Activated CD8-positive, alpha-beta T cell treated with anti-CD3 and anti-CD28 coated beads, Interleukin-2, amount 10 ng/mL, durations not matched to agents 7 days and 5 days (primary cell): ENCODE data around the gene E2F4. TPM values are rescaled to one million over a fixed set of nuclear protein-coding genes. Genes with fewer than 3 reads are reported as not detected.

Experiments
- ATAC-seq: fragments of 150-1000 bp; cut with Tn5 transposase; one replicate; pipeline ENCODE4 v1.10.0; 2021; ENCODE audit warnings: moderate library complexity
- CTCF ChIA-PET: fragments of 350-600 bp; sonication (Branson Sonifier 250); formaldehyde crosslinking; loops from one replicate; lab custom pipeline; 2021; ENCODE audit warnings: antibody characterized with exemption; lab: Charles Lee
- POLR2A ChIA-PET: fragments of 350-600 bp; sonication (Branson Sonifier 250); formaldehyde crosslinking; loops from one replicate; lab custom pipeline; 2021; ENCODE audit warnings: antibody characterized with exemption; lab: Charles Lee
- DNase-seq: peaks from one replicate; pipeline ENCODE4 v3.0.0-alpha.2; 2020
- H3K27ac Mint-ChIP-seq: one replicate; pipeline ENCODE4 v1.8.0; 2021; ENCODE audit warnings: mild to moderate bottlenecking, mixed read lengths
- H3K27me3 Mint-ChIP-seq: one replicate; pipeline ENCODE4 v1.8.0; 2021; ENCODE audit warnings: low read depth, mixed read lengths
- H3K36me3 Mint-ChIP-seq: one replicate; pipeline ENCODE4 v1.8.0; 2021; ENCODE audit warnings: low read depth, mixed read lengths
- H3K4me1 Mint-ChIP-seq: one replicate; pipeline ENCODE4 v1.8.0; 2021; ENCODE audit warnings: low read depth, mixed read lengths
- H3K4me3 Mint-ChIP-seq: one replicate; pipeline ENCODE4 v1.8.0; 2021; ENCODE audit warnings: mild to moderate bottlenecking, mixed read lengths
- H3K9me3 Mint-ChIP-seq: one replicate; pipeline ENCODE4 v1.8.0; 2022; ENCODE audit warnings: mixed read lengths; ENCODE audit not compliant: insufficient read depth
- total RNA-seq, 2 experiments: library from RNA; stranded (reverse); gene quantifications; one replicate each; pipeline ENCODE4 v1.2.3, GENCODE V29; 2021

Gene E2F4
- total RNA-seq, 2 experiments from 2014 or later: 134 to 138 TPM

DNA sequence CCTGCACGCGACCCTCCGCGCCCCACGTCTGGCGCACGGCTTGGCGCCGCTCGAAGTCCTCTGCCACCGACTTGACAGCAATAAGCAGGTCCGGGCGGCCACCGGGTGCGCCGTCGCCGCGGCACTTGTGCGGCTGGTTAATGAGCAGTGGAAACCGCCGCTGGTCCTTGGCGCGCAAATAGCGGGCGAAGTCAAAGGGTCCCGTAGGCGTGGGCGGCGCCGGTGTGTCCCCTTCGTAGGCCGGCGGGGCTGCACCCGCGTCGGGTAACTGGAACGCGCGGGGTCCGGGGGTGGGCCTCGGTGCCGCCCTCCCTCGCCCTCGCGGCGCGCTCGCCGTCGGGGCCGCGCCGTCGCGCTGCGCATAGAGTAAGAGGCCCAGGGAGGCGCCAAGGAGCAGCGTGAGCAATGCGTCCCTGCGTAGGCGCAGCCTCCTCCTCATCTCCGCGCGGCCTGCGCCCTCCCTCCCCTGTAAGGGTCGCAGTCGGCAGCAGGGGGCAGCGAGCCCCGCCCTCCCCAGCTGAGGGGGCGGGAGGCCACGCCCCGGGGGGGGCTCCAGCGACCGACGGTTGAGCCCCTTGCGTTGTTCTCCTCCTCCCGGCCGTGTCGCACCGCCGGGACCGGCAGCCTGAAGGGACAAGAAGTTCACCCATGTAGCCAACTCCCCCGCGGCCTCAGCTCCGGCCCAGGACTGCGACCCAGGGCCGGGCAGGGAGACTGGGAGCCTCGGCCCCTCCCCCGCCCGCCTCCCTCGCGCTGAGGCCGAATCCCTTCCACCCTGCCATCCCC is 41.7 kb upstream of the E2F4 start:
- Mint-ChIP-seq H3K27me3 (peaks cover 3% of the 10 kb centered on the region), H3K27ac (no peak overlapping the region), H3K9me3 (no peaks in the 10 kb centered on the region), H3K36me3 (peaks cover 42% of the 10 kb centered on the region), H3K4me1 (peaks cover 33% of the 10 kb centered on the region), H3K4me3 (peak overlapping the region; percentile 71)
- ChIA-PET POLR2A (interaction anchor here (0.9 to 1.4 kb wide), 5 partner anchors 9 to 132 kb away, joined by 3 to 6 read pairs (median 4); no protein-coding TSS in a partner anchor), CTCF (interaction anchor here (0.9 to 5.8 kb wide), 11 partner anchors 10 to 240 kb away, joined by 3 to 149 read pairs (median 4); partner anchors contain the start of genes CBFB, FBXL8, PHAF1 and TRADD)
- DNase-seq (peak; percentile 59), ATAC-seq (peak; percentile 70)

GRCh38 chr16:67150833-67151396 is 41.0 kb upstream of the E2F4 start, which contains the start of gene B3GNT9:
Gene B3GNT9 (minus strand): TSS chr16:67150998. CDS start chr16:67150485, 513 bp downstream.
- H3K4me1 Mint-ChIP-seq: peaks cover 39% of the 10 kb centered on the region
- CTCF ChIA-PET: interaction anchor here (0.9 to 5.8 kb wide), 13 partner anchors 10 to 241 kb away, joined by 3 to 149 read pairs (median 5); partner anchors contain the start of genes CBFB, FBXL8, PHAF1 and TRADD
- H3K9me3 Mint-ChIP-seq: no peaks in the 10 kb centered on the region
- H3K27me3 Mint-ChIP-seq: peaks cover 3% of the 10 kb centered on the region
- POLR2A ChIA-PET: interaction anchor here (0.9 to 1.4 kb wide), 4 partner anchors 8 to 133 kb away, joined by 3 to 6 read pairs (median 4); no protein-coding TSS in a partner anchor
- peak within 1 kb of the TSS; percentile 71 for H3K4me3 Mint-ChIP-seq
- H3K36me3 Mint-ChIP-seq: peaks cover 38% of the 10 kb centered on the region
- ATAC-seq: peak; percentile 47
- peak within 1 kb of the TSS; percentile 46 for H3K27ac Mint-ChIP-seq
- DNase-seq: peak; percentile 62

DNA sequence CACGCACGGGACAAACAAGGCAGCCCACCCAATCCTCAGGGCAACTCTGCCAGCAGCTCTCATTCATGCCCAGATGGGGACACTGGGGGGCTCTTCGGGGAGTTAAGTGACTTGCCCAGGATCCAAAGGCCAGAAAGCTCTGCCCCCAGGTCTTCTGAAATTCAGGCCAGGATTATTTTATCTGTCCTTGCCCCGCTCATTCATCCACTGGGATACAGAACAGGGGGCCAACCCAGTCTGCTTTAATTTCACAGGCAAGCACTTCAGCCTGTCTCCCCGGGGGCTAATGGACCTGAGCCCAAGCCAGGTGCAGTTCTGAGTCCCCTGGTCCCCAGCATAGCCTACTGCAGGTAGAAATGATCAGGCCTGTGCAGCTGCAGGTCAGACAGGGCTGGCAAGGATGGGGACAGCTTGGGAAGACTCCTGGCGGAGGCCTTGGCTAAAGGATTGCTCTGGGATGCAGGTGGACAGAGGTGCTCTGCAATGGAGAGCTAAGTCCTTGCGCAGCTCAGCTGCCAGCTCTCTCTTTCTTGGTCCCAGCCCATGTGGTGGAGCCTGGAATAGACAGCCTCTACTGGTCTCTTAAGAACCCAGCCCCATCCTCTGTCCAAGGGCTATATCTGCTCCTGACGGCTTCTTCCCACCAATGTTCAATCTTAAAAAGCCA is 40.4 kb upstream of the E2F4 start:
- peak overlapping the region; percentile 46 for H3K27ac Mint-ChIP-seq
- peaks cover 46% of the 10 kb centered on the region for H3K4me1 Mint-ChIP-seq
- POLR2A ChIA-PET: interaction anchor here (0.9 to 1.4 kb wide), 3 partner anchors 33 to 134 kb away, joined by 3 to 4 read pairs (median 3); no protein-coding TSS in a partner anchor

DNA sequence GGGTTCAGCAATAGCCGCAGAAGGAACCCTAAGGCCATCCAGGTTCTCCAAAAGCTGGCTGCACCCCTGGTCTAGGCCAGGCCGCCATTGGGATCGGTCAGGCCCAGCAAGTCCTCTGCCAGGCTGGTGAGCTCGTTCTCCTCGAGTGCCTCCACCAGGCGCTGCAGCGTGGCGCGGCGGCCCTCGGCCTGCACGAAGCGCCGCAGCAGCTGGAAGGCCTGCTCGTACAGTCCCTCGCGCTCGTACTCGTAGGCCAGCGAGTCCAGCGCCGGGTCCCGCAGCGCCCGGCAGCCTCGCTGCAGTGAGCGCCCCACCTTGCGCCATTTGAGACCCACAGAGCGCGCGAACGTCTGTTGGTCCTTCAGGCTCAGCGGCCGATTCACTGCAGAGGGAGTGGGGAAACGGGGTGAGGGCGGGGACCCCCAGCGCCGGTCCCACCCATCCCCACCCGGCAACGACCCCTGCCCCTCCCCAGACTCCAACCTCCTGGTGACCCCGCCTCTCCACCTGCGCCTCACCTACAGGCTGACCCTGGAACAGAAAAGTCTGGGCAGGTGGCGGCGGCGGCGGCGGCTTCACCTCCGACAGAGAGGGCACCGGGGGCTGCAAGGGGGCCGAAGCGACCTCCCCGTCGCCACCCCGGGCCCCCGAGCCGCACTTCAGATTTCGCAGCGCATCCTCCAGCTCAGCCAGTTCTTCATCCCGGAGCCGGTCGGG is 37.2 kb upstream of the E2F4 start:
- ChIA-PET POLR2A (interaction anchor here (0.6 to 1.2 kb wide), 6 partner anchors 10 to 181 kb away, joined by 3 to 5 read pairs (median 3); partner anchors contain the start of gene HSF4), CTCF (interaction anchor here (0.5 to 6.9 kb wide), 82 partner anchors 9 to 282 kb away, joined by 3 to 149 read pairs (median 6); partner anchors contain the start of genes CBFB, CES4A, CIAO2B and FHOD1)
- Mint-ChIP-seq H3K4me3 (peak overlapping the region; percentile 69), H3K4me1 (peaks cover 67% of the 10 kb centered on the region), H3K36me3 (peaks cover 35% of the 10 kb centered on the region), H3K27ac (no peak overlapping the region), H3K9me3 (no peaks in the 10 kb centered on the region), H3K27me3 (peaks cover 3% of the 10 kb centered on the region)
- DNase-seq (no peak), ATAC-seq (no peak)

More for the DNA sequence above, 40.4 kb upstream of the E2F4 start:
- ATAC-seq (no peak), DNase-seq (no peak)
- Mint-ChIP-seq H3K36me3 (peaks cover 37% of the 10 kb centered on the region), H3K9me3 (no peaks in the 10 kb centered on the region), H3K27me3 (peaks cover 3% of the 10 kb centered on the region), H3K4me3 (peak overlapping the region; percentile 71)
- CTCF ChIA-PET: interaction anchor here (0.6 to 5.8 kb wide), 18 partner anchors 9 to 241 kb away, joined by 3 to 149 read pairs (median 4); partner anchors contain the start of genes CBFB, FBXL8, PHAF1 and TMEM208

DNA sequence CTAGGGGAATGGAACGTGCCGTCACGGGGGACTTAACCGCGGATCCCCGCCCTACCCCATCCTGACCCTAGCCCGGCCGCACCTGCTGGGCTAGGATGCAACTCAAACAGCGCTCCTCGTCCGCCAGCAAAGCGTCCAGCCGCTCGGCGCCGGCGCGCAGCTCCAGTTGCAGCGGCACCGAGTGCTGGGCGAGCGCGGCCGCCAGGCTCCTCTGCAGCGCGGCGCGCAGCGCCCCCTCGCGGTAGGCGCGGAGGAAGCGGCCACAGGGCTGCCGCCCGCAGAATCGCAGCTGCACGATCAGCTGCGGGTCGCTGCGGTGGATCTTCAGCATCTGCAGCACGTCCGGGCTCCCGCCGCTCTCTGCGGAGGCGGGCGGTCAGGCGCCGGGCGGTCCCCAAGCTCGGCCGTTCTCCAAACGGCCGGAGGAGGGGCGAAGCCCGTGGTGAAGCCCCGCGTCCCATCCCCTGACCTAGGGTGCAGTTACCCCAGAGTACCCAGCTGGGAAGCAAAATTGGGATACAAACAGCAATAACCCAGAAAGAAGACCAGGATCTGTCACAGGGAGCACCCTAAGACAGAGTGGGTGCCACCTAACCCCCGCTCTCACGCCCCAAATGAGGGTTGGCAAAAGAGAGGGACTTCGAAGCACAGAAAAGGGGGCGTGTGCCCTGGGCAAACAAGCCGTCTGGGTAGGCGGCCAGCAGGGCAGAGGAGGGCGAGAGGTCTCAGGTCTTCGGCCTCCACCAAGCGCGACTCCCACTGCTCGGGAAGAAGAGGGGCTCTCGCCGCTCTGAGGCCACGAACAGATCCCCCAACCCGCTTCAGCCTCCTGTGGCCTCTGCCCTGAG is 36.4 kb upstream of the E2F4 start:
- POLR2A ChIA-PET: interaction anchor here (0.6 to 1.2 kb wide), 7 partner anchors 10 to 201 kb away, joined by 3 to 5 read pairs (median 3); partner anchors contain the start of gene HSF4
- H3K27ac Mint-ChIP-seq: peak overlapping the region; percentile 57

DNA sequence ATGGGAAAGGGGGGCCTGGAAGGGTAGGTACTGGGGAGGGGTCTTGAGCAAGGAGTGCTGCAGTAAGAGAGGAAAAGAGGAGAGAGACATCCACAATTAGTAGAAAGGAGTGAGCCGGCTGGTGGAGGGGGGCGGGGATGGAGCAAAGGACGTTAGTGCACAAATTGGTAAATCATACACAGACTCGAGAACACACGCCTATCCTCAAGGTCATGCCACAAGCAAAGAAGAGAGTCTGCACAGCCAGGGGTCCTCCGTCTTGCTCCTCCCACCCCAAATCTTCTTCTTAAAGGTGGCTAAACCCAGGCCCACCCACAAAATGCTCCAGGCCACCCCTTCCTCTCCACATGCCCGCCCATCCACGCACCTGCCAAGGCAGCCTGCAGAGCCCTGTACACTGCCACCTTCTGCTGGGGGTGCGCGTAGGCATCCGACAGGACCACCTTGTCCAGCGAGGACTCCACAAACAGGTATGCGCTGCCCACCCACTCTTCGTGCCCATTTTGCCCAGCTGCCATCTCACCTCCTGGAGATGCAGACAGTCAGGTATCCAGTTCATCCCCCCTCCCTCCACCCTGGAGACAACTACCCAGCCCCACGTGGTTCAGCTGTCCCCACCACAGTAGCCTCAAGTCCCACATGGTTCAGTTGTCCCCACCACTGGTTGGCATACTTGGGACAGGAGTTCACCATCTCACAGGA is 35.7 kb upstream of the E2F4 start:
- Mint-ChIP-seq H3K9me3 (no peaks in the 10 kb centered on the region), H3K27ac (no peak overlapping the region), H3K27me3 (peaks cover under 1% of the 10 kb centered on the region), H3K36me3 (peaks cover 38% of the 10 kb centered on the region), H3K4me1 (peaks cover 72% of the 10 kb centered on the region), H3K4me3 (peak overlapping the region; percentile 13)
- POLR2A ChIA-PET: interaction anchor here (0.7 kb wide), 1 partner anchor 202 kb away, joined by 3 read pairs; no protein-coding TSS in a partner anchor
- CTCF ChIA-PET: interaction anchor here (0.9 to 6.9 kb wide), 28 partner anchors 12 to 261 kb away, joined by 3 to 149 read pairs (median 9); partner anchors contain the start of genes CBFB, CES4A and PHAF1
- ATAC-seq (no peak), DNase-seq (no peak)

More for the DNA sequence above, 36.4 kb upstream of the E2F4 start:
- H3K36me3 Mint-ChIP-seq: peaks cover 35% of the 10 kb centered on the region
- CTCF ChIA-PET: interaction anchor here (0.6 to 6.9 kb wide), 80 partner anchors 8 to 282 kb away, joined by 3 to 149 read pairs (median 6); partner anchors contain the start of genes CBFB, CES4A, CIAO2B and FHOD1
- ATAC-seq (peak; percentile 43), DNase-seq (peak; percentile 82)
- peaks cover 70% of the 10 kb centered on the region for H3K4me1 Mint-ChIP-seq
- peaks cover 3% of the 10 kb centered on the region for H3K27me3 Mint-ChIP-seq
- H3K9me3 Mint-ChIP-seq: no peaks in the 10 kb centered on the region
- peak overlapping the region; percentile 69 for H3K4me3 Mint-ChIP-seq

- ChIA-PET CTCF (interaction anchor here (0.9 to 6.9 kb wide), 15 partner anchors 11 to 337 kb away, joined by 3 to 95 read pairs (median 5); partner anchors contain the start of genes CES3 and NOL3), POLR2A (interaction anchor here (1.3 to 1.8 kb wide), 3 partner anchors 129 to 143 kb away, joined by 6 to 7 read pairs (median 6); no protein-coding TSS in a partner anchor)
- no peaks in the 10 kb centered on the region for H3K9me3 Mint-ChIP-seq
- peaks cover 46% of the 10 kb centered on the region for H3K36me3 Mint-ChIP-seq
- ATAC-seq: no peak
- DNase-seq: no peak
- H3K27me3 Mint-ChIP-seq: peaks cover 4% of the 10 kb centered on the region
- peaks cover 71% of the 10 kb centered on the region for H3K4me1 Mint-ChIP-seq
- H3K27ac Mint-ChIP-seq: peak overlapping the region; percentile 94
- H3K4me3 Mint-ChIP-seq: peak overlapping the region; percentile 96
Observed at GRCh38 chr16:67157106-67157748, 34.7 kb upstream of the E2F4 start.

- no peak for DNase-seq
- peaks cover 6% of the 10 kb centered on the region for H3K27me3 Mint-ChIP-seq
- ChIA-PET CTCF (interaction anchor here (0.9 to 6.9 kb wide), 13 partner anchors 12 to 336 kb away, joined by 3 to 95 read pairs (median 6); partner anchors contain the start of genes CES3 and NOL3), POLR2A (interaction anchor here (0.6 to 2.9 kb wide), 11 partner anchors 12 to 151 kb away, joined by 3 to 13 read pairs (median 4); partner anchors contain the start of gene NOL3)
- H3K4me1 Mint-ChIP-seq: peaks cover 72% of the 10 kb centered on the region
- ATAC-seq: no peak
- peaks cover 46% of the 10 kb centered on the region for H3K36me3 Mint-ChIP-seq
- peak overlapping the region; percentile 96 for H3K4me3 Mint-ChIP-seq
- no peaks in the 10 kb centered on the region for H3K9me3 Mint-ChIP-seq
- H3K27ac Mint-ChIP-seq: peak overlapping the region; percentile 94
Observed at GRCh38 chr16:67157892-67158635, 33.9 kb upstream of the E2F4 start.
